ENCODE measurements around the gene FILIP1. TPM values are rescaled to one million over a fixed set of nuclear protein-coding genes. Genes with fewer than 3 reads are reported as not detected.

The FILIP1 gene
- total and polyA plus RNA-seq, 8 donors: 14.4 to 45.2 (median 32.5) TPM

DNA sequence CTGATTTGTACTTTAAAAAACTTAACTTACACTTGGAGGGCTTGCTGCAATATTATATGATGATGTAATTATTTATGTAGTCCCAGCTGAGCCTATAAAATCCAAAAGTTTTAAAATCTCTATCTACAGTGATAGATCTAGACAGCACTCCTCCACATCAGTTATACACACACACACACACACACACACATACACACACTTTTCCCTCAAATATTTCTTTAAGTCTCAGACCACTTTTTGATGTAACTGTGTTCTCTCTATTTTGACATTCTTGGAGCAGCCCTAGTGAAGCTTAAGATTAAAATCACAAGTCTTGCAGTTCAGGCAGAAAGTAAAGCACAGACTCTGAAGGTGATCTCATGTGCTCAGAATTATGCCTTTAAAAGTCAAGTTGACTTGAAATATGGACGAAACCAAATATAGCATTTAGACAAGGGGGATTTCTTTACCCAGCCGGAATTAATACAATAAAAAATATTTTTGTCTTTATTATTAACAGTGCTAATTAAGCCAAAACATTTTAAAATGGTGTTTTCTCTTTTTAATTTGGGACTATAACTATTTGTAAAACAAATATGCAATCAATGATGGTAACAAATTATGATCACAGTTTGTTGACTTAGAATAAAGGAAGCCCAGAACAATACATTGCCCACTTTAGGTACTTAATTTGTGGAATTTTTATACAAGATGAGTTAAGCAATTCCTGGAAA is 145.5 kb downstream of the FILIP1 start:
- ATAC-seq (no peak), DNase-seq (peak in 1 of 4 donors; percentile 32)
- no peaks in the 10 kb centered on the region for H3K9me3 ChIP-seq
- no peaks in the 10 kb centered on the region for H3K4me1 ChIP-seq
- TF ChIP-seq, protein P1, sequence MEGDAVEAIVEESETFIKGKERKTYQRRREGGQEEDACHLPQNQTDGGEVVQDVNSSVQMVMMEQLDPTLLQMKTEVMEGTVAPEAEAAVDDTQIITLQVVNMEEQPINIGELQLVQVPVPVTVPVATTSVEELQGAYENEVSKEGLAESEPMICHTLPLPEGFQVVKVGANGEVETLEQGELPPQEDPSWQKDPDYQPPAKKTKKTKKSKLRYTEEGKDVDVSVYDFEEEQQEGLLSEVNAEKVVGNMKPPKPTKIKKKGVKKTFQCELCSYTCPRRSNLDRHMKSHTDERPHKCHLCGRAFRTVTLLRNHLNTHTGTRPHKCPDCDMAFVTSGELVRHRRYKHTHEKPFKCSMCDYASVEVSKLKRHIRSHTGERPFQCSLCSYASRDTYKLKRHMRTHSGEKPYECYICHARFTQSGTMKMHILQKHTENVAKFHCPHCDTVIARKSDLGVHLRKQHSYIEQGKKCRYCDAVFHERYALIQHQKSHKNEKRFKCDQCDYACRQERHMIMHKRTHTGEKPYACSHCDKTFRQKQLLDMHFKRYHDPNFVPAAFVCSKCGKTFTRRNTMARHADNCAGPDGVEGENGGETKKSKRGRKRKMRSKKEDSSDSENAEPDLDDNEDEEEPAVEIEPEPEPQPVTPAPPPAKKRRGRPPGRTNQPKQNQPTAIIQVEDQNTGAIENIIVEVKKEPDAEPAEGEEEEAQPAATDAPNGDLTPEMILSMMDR (IDR thresholded peaks at IDR 0.05): no peak
- intact Hi-C loops (cut with DNase I): no loop called here
- H3K4me3 ChIP-seq: no peak overlapping the region
- peaks cover 0 to 23% of the 10 kb centered on the region in 2 donors for H3K27me3 ChIP-seq
- no peaks in the 10 kb centered on the region for H3K36me3 ChIP-seq
- no peak overlapping the region for H3K27ac ChIP-seq

DNA sequence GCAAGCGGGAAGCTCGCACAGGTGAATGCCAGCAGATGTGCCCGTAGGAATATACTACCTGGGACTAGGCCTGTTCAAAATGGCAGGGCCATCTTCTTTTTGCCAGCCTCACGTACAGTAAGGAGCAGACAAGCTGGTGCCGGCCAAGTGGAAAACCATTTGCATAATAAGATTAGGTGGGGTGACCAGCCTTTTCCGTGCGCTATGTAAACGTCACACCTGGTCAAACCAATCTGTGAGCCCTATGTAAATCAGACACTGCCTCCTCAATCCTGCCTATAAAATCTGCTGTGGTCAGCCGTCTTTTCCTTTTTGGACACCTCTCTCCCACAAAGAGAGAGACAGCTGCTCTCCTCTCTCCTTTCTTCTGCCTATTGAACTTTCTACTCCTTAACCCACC is 148.2 kb downstream of the FILIP1 start:
- Histone ChIP-seq H3K27me3 (peaks cover 0 to 23% of the 10 kb centered on the region in 2 donors), H3K4me1 (no peaks in the 10 kb centered on the region), H3K4me3 (no peak overlapping the region), H3K27ac (no peak overlapping the region), H3K9me3 (no peaks in the 10 kb centered on the region), H3K36me3 (no peaks in the 10 kb centered on the region)
- ATAC-seq (no peak), DNase-seq (no peak)
- intact Hi-C loops (cut with DNase I): no loop called here
- TF ChIP-seq, protein P1 (IDR thresholded peaks at IDR 0.05): no peak

DNA sequence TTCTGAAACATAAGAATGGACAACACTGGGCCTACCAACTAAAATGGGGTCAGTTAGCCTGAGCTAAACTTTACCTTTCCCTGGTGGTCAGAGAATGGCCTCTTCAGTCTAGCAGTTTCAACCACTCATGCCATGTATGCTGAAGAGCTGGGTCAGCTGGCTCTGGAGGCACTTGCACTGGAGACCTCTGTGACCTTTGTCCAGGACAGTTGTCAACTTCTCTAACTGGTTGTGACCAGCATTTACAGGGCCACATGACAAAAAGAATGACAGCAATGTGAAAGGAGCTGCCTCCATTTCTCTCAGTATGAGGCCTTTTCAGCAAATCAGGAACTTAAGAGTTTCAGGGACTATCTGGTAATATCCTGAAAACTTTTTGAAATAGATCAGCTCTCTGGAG is 149.1 kb downstream of the FILIP1 start:
- H3K4me1 ChIP-seq: no peaks in the 10 kb centered on the region
- H3K36me3 ChIP-seq: no peaks in the 10 kb centered on the region
- TF ChIP-seq, protein P1 (IDR thresholded peaks at IDR 0.05): no peak
- H3K27ac ChIP-seq: no peak overlapping the region
- ATAC-seq: no peak
- peaks cover 0 to 14% of the 10 kb centered on the region in 2 donors for H3K27me3 ChIP-seq
- DNase-seq: no peak
- H3K4me3 ChIP-seq: no peak overlapping the region
- no peaks in the 10 kb centered on the region for H3K9me3 ChIP-seq
- intact Hi-C loops (cut with DNase I): no loop called here

DNA sequence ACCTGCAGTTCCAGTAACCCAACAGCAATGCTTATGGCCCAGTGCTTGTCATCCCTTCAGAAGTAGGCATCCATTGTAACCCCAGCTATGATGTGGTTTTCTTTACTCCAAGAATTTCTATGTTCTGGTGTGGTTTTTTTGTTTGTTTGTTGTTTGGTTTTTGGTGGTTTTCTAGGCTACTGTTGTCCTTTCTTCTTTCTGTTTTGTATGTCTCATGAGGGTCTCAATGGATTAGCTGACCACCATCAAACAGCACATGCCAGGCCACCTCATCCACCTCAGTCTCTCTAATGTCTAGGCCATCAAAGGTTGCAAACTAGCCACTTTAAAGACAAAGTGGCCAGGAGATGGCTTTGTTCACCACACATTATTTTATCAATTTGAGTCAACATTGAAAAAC is 149.6 kb downstream of the FILIP1 start:
- H3K4me1 ChIP-seq: no peaks in the 10 kb centered on the region
- TF ChIP-seq, protein P1 (IDR thresholded peaks at IDR 0.05): no peak
- DNase-seq (no peak), ATAC-seq (no peak)
- intact Hi-C loops (cut with DNase I): no loop called here
- no peaks in the 10 kb centered on the region for H3K9me3 ChIP-seq
- H3K27ac ChIP-seq: no peak overlapping the region
- H3K27me3 ChIP-seq: peaks cover 0 to 10% of the 10 kb centered on the region in 2 donors
- H3K4me3 ChIP-seq: no peak overlapping the region
- no peaks in the 10 kb centered on the region for H3K36me3 ChIP-seq

DNA sequence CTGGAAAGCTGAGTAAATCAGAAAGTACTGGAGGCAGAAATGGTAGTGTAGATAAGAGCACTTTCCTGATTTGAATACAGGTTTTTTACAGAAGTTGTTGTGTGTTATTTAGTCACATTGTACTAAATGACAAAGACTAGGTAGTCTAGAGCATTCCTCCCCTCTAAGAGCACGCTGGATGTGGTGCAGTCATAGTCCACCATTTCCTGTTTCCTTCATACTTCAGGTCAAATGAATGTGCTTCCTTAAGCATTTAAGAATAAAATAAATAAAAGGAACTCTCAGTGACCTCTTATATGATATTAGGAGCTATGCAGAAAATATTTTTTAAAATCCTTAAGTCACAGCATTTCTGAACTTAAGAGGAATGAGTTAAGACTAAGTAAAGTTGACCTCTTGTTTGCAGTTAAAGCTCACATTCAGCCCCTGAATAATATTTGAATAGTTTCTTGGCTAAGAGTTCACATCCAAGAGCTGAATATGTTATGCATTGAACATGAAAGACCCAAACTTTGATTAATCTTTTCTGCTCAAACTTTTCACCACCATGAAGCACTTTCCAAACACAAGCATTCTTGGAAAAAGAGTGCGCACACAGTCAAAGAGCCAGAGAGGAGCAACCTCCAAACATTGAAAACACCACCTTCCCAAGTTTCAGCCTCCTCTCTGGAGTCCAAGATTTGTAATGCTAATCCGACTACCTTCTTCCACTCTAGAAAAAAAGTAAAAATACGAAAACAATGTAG is 155.6 kb downstream of the FILIP1 start:
- Histone ChIP-seq H3K36me3 (no peaks in the 10 kb centered on the region), H3K9me3 (no peaks in the 10 kb centered on the region), H3K27ac (peak overlapping the region in 1 of 2 donors; percentile 20), H3K4me1 (peaks cover 4% of the 10 kb centered on the region in 2 donors), H3K27me3 (no peaks in the 10 kb centered on the region), H3K4me3 (no peak overlapping the region)
- TF ChIP-seq, protein P1 (IDR thresholded peaks at IDR 0.05): no peak
- peak in 1 of 4 donors; percentile 21 for DNase-seq
- ATAC-seq: peak; percentile 31
- intact Hi-C loops (cut with DNase I): no loop called here

Measured in left lung (tissue), 10 donors.